22Rv1 (cell line): ENCODE measurements around the gene SURF6.

Source experiments
- CTCF ChIP-seq: fragments of 450-650 bp; IDR thresholded peaks from 2 replicates; pipeline ENCODE4 v1.5.1; 2017; ENCODE audit warnings: mild to moderate bottlenecking
- ZFX ChIP-seq: fragments of 450-650 bp; IDR thresholded peaks from 2 replicates; pipeline ENCODE4 v1.6.1; 2017; ENCODE audit warnings: antibody characterized with exemption, borderline replicate concordance

GRCh38 chr9:133375116-133375723, 39.2 kb upstream of the SURF6 start:
- TF ChIP-seq CTCF (no peak), ZFX (no peak)
